Liver (tissue), 3 donors: Measurements from ENCODE around the gene PTPRD.

ENCODE experiments used
- ATF3 ChIP-seq: IDR thresholded peaks from 2 replicates; pipeline ENCODE4 v1.6.1; 2016; ENCODE audit warnings: antibody characterized with exemption
- CTCF ChIP-seq: fragments of 150-350 bp; IDR thresholded peaks from 2 replicates; pipeline ENCODE4 v1.5.1; 2017; ENCODE audit warnings: improper control_type of control experiment, low read depth, low read length; ENCODE audit not compliant: missing input control
- EGR1 ChIP-seq, 2 donors: IDR thresholded peaks; 2 replicates each; pipeline ENCODE4 v1.6.1; 2016 to 2018; ENCODE audit warnings: antibody characterized with exemption in 2 of 2, low read depth in 2 of 2
- FOXA1 ChIP-seq: IDR thresholded peaks from 2 replicates; pipeline ENCODE4 v1.6.1; 2016; ENCODE audit warnings: antibody characterized with exemption
- HNF4A ChIP-seq, 2 donors: conservative IDR thresholded peaks; 2 replicates each; pipeline ENCODE4 v1.6.1; 2016; ENCODE audit warnings: antibody characterized with exemption in 2 of 2, mild to moderate bottlenecking in 2 of 2
- JUND ChIP-seq, 2 donors: IDR thresholded peaks; 2 replicates each; pipeline ENCODE4 v1.6.1; 2016; ENCODE audit warnings: antibody characterized with exemption in 2 of 2
- MAX ChIP-seq: IDR thresholded peaks from 2 replicates; pipeline ENCODE4 v1.6.1; 2016; ENCODE audit warnings: antibody characterized with exemption
- NR2F2 ChIP-seq: IDR thresholded peaks from 2 replicates; pipeline ENCODE4 v1.6.1; 2016; ENCODE audit warnings: antibody characterized with exemption
- RAD21 ChIP-seq, 2 donors: IDR thresholded peaks; 2 replicates each; pipeline ENCODE4 v1.6.1; 2016; ENCODE audit warnings: antibody characterized with exemption in 2 of 2, mild to moderate bottlenecking in 2 of 2
- REST ChIP-seq: IDR thresholded peaks from 2 replicates; pipeline ENCODE4 v1.6.1; 2016; ENCODE audit warnings: antibody characterized with exemption, mild to moderate bottlenecking
- RXRA ChIP-seq, 2 donors: IDR thresholded peaks; 2 replicates each; pipeline ENCODE4 v1.6.1; 2017 to 2018; ENCODE audit warnings: antibody characterized with exemption in 2 of 2, mild to moderate bottlenecking in 1 of 2
- SP1 ChIP-seq: IDR thresholded peaks from 2 replicates; pipeline ENCODE4 v1.6.1; 2018; ENCODE audit warnings: antibody characterized with exemption, mild to moderate bottlenecking
- TAF1 ChIP-seq: conservative IDR thresholded peaks from 2 replicates; pipeline ENCODE4 v1.6.1; 2016; ENCODE audit warnings: antibody characterized with exemption, mild to moderate bottlenecking
- donor health status: healthy.
- donor health status: healthy.

DNA sequence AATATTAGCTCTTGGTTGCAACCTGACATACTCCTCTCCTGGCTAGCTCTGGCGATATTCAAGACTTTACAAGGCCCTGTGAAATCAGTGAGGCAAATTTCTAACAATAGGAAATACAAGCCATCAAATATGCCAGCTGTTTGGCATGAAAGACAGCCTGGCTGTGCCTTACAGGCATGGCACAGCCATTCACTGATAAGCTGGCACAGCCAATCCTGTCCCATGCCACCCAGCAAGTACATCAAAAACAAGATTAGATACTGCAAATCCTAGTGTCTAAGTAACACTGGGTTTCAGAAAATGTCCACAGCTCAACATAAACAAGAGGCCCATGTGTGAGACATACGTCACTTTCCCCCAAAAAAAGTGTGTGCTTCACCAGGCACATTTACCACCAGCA is 1767.4 kb downstream of the PTPRD start:
- no peak for TF ChIP-seq TAF1
- TF ChIP-seq JUND (IDR thresholded peaks at IDR 0.05) = no peak
- TF ChIP-seq CTCF = no peak
- TF ChIP-seq MAX = no peak
- no peak for TF ChIP-seq RXRA (IDR thresholded peaks at IDR 0.05)
- no peak for TF ChIP-seq RAD21 (IDR thresholded peaks at IDR 0.05)
- no peak for TF ChIP-seq REST
- TF ChIP-seq SP1 = no peak
- no peak for TF ChIP-seq HNF4A (conservative IDR thresholded peaks at IDR 0.05)
- TF ChIP-seq ATF3 = no peak
- TF ChIP-seq EGR1 (IDR thresholded peaks at IDR 0.05; ENCODE audit: low read depth in 2 of 2) = no peak
- TF ChIP-seq NR2F2 = no peak
- no peak for TF ChIP-seq FOXA1
